ENCODE data around the gene WIPF2. TPM values are rescaled to one million over a fixed set of nuclear protein-coding genes. Genes with fewer than 3 reads are reported as not detected.

WIPF2 gene
- total RNA-seq, 1 experiment from 2014 or later: 327 TPM

DNA sequence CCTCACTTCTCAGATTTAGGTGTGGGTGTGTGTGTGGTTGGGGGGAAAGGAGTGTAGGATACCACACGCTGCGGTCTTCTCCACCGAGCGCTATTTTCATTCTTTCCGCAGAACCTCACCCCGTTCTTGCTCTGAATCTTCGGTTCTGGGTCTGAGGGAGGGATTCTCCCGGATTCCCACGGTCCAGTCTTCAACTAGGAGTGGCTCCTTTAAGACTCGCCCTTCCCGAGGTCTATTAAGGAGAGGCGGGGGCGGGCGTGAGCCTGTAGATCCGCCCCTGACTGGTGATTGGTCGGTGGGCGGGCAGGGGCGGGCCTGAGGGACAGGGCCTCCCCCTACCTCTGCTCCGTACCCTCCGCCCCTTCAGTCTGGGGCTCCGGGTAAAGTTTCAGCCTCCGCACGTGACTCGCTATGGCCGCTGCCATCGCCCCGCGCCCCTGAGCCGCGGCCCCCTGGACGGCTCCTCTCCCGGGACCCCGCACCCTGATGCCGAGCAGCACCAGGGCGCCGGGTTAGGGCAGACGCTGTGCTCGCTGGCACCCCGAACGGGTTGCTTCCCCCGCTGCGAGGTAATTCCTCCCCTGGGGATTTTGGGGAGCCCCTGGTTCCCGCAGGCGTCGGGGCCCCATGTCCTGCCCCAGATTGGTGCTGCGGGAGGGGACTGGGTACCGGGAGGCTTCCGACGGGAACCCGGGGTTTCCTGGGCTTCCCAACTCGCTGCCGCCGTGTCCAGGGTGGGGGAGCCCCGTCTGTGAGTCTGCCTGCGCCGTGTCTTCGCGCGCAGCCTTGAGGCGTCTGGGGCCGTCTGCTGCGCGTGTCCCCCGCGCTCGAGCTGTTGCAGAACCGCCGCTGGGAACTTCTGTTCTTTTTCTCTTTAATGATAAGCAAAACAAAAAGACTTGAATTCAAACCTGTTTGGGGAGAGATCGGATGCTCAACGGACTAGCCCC is 99.1 kb downstream of the WIPF2 start:
- intact Hi-C loops (cut with micrococcal nuclease; ENCODE audit: unreplicated experiment): loop anchor here (1.0 to 2.0 kb wide), 2 partner anchors 15 to 23 kb away; no protein-coding TSS in a partner anchor
- H3K27ac Mint-ChIP-seq (ENCODE audit: unreplicated experiment): peak overlapping the region; percentile 71
- peaks cover 91% of the 10 kb centered on the region for H3K36me3 Mint-ChIP-seq (ENCODE audit: insufficient read depth, unreplicated experiment)
- H3K4me1 Mint-ChIP-seq (ENCODE audit: low read depth, unreplicated experiment): peaks cover 45% of the 10 kb centered on the region
- no peaks in the 10 kb centered on the region for H3K27me3 Mint-ChIP-seq (ENCODE audit: unreplicated experiment)
- TF ChIP-seq, protein P1, sequence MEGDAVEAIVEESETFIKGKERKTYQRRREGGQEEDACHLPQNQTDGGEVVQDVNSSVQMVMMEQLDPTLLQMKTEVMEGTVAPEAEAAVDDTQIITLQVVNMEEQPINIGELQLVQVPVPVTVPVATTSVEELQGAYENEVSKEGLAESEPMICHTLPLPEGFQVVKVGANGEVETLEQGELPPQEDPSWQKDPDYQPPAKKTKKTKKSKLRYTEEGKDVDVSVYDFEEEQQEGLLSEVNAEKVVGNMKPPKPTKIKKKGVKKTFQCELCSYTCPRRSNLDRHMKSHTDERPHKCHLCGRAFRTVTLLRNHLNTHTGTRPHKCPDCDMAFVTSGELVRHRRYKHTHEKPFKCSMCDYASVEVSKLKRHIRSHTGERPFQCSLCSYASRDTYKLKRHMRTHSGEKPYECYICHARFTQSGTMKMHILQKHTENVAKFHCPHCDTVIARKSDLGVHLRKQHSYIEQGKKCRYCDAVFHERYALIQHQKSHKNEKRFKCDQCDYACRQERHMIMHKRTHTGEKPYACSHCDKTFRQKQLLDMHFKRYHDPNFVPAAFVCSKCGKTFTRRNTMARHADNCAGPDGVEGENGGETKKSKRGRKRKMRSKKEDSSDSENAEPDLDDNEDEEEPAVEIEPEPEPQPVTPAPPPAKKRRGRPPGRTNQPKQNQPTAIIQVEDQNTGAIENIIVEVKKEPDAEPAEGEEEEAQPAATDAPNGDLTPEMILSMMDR (IDR thresholded peaks at IDR 0.05; ENCODE audit: unreplicated experiment): no peak
- H3K4me3 Mint-ChIP-seq (ENCODE audit: low read depth, unreplicated experiment): peak overlapping the region; percentile 89
- CTCF ChIA-PET: interaction anchor here (0.6 to 36.5 kb wide), 34 partner anchors 7 to 556 kb away, joined by 3 to 1520 read pairs (median 4); partner anchors contain the start of genes CDC6, GJD3, IGFBP4 and RARA
- peak; percentile 100 for DNase-seq
- TSS peak; percentile 70 for BruUV-seq (replicated peaks)
- no peaks in the 10 kb centered on the region for H3K9me3 Mint-ChIP-seq (ENCODE audit: low read depth, unreplicated experiment)

DNA sequence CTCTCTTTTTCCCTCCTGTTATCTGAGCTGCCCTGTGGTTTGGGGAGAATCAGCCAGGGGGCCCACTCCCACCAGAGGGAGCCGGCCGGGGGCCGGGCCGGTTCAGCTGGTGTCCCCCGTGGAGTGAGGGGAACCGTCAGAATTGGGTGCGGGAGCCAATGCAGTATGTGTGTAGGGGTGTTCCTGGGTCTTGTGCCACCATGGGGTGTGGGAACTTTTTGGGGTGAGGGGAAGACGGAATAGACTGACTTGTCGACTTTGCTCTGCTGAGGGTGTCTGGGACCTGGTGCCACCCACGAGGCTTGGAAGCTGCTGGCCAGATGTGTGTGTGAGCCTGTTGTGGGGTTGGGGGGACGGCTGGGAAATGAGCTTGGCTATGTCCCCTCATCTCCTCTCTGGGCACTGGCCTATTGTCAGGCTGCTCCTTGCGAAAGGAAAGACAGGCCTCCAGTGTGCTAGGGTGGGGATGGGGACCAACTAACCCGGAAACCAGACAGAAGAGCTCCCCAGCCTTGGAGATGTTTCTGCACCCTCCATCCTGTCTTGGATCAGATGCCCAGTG is 99.8 kb downstream of the WIPF2 start:
- TF ChIP-seq, protein P1 (IDR thresholded peaks at IDR 0.05; ENCODE audit: unreplicated experiment): no peak
- BruUV-seq (replicated peaks): no TSS peak
- DNase-seq: peak; percentile 49
- Mint-ChIP-seq H3K4me3 (ENCODE audit: low read depth, unreplicated experiment) (peak overlapping the region; percentile 89), H3K4me1 (ENCODE audit: low read depth, unreplicated experiment) (peaks cover 53% of the 10 kb centered on the region), H3K9me3 (ENCODE audit: low read depth, unreplicated experiment) (no peaks in the 10 kb centered on the region), H3K27me3 (ENCODE audit: unreplicated experiment) (no peaks in the 10 kb centered on the region), H3K36me3 (ENCODE audit: insufficient read depth, unreplicated experiment) (peaks cover 94% of the 10 kb centered on the region), H3K27ac (ENCODE audit: unreplicated experiment) (peak overlapping the region; percentile 28)
- CTCF ChIA-PET: interaction anchor here (0.5 to 36.5 kb wide), 16 partner anchors 6 to 619 kb away, joined by 3 to 1520 read pairs (median 4); partner anchors contain the start of genes ERBB2, GJD3, IGFBP4 and RARA
- intact Hi-C loops (cut with micrococcal nuclease; ENCODE audit: unreplicated experiment): no loop called here

DNA sequence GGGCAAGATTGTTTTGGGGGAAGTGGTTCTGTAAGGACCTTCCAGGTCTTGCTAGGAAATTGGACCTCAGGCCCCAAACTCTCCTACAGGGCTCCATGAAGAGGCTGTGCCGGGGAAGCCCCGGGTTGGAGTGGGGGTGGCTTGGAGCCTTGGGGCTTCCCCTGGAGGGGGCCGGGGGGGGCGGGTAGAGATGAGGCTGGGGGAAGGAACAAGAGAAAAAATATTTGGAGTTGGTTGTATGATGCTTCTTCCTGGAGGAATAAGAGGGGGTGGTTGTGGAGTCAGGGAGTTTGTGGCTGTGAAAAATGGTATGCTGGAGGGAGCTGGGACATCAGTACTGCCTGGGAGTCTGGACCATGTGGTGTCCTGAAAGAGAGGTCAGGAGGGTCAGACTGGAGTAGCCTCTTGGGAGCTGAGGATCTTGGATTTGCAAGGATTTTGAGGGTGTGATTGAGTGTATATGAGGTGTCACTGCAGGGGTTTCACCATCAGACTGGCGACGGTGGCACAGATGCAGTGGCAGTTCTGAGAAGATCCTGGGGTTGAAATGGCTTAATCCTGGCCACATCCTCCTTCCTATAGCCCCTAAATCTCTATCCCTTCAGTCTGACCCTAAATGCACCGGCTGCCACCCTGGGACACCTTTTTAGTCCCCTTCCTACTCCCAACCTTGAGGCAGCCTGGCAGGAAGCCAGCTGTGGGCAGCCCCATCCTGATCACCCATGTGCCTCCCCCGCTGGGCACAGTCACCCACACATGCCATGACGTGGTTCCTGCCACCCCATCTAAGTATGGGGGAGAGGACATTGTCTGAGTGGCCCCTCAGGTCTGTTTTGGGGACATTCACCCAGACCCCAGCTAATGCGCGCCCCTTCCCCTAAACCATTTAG is 100.8 kb downstream of the WIPF2 start:
- Mint-ChIP-seq H3K27me3 (ENCODE audit: unreplicated experiment) (no peaks in the 10 kb centered on the region), H3K27ac (ENCODE audit: unreplicated experiment) (peak overlapping the region; percentile 12), H3K36me3 (ENCODE audit: insufficient read depth, unreplicated experiment) (peaks cover 89% of the 10 kb centered on the region), H3K9me3 (ENCODE audit: low read depth, unreplicated experiment) (no peaks in the 10 kb centered on the region), H3K4me3 (ENCODE audit: low read depth, unreplicated experiment) (peak overlapping the region; percentile 89), H3K4me1 (ENCODE audit: low read depth, unreplicated experiment) (peaks cover 63% of the 10 kb centered on the region)
- peak; percentile 53 for DNase-seq
- no TSS peak for BruUV-seq (replicated peaks)
- TF ChIP-seq, protein P1 (IDR thresholded peaks at IDR 0.05; ENCODE audit: unreplicated experiment): no peak
- CTCF ChIA-PET: interaction anchor here (0.5 to 36.5 kb wide), 15 partner anchors 5 to 620 kb away, joined by 3 to 1520 read pairs (median 4); partner anchors contain the start of genes CASC3, ERBB2, GJD3 and IGFBP4
- intact Hi-C loops (cut with micrococcal nuclease; ENCODE audit: unreplicated experiment): no loop called here
